Measurements from ENCODE around the gene OR2T5.
"Not testable (repeated sequence)": the region's sequence is repeated elsewhere in the genome, so short reads cannot be mapped to it uniquely, and the experiment has no call there.

DNA sequence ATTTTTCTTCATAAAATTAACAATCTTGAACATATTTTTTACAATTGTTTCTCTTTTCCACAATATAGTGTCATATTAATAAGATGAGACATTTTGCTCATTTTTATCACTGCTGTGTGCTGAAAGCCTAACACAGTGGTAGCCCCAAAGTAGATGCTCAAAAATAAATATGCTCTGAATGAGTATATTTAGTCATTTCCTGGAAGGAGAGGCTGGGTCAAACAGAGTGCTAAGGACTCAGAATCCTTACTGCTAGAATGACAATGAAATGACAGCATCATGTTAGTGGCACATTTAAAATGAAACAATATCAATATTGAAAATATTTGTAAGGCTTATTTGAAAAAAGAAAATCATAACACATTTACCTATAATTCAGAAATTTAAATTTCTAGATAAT, 49.1 kb downstream of the OR2T5 start:
- TF ChIP-seq, protein P1, sequence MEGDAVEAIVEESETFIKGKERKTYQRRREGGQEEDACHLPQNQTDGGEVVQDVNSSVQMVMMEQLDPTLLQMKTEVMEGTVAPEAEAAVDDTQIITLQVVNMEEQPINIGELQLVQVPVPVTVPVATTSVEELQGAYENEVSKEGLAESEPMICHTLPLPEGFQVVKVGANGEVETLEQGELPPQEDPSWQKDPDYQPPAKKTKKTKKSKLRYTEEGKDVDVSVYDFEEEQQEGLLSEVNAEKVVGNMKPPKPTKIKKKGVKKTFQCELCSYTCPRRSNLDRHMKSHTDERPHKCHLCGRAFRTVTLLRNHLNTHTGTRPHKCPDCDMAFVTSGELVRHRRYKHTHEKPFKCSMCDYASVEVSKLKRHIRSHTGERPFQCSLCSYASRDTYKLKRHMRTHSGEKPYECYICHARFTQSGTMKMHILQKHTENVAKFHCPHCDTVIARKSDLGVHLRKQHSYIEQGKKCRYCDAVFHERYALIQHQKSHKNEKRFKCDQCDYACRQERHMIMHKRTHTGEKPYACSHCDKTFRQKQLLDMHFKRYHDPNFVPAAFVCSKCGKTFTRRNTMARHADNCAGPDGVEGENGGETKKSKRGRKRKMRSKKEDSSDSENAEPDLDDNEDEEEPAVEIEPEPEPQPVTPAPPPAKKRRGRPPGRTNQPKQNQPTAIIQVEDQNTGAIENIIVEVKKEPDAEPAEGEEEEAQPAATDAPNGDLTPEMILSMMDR (IDR thresholded peaks at IDR 0.05; ENCODE audit: insufficient read depth, low read length), result not testable (repeated sequence)
- not testable (repeated sequence) for TF ChIP-seq GABPA, POLR2AphosphoS5 (IDR thresholded peaks at IDR 0.05; ENCODE audit: low read depth)
- TF ChIP-seq, protein P2, sequence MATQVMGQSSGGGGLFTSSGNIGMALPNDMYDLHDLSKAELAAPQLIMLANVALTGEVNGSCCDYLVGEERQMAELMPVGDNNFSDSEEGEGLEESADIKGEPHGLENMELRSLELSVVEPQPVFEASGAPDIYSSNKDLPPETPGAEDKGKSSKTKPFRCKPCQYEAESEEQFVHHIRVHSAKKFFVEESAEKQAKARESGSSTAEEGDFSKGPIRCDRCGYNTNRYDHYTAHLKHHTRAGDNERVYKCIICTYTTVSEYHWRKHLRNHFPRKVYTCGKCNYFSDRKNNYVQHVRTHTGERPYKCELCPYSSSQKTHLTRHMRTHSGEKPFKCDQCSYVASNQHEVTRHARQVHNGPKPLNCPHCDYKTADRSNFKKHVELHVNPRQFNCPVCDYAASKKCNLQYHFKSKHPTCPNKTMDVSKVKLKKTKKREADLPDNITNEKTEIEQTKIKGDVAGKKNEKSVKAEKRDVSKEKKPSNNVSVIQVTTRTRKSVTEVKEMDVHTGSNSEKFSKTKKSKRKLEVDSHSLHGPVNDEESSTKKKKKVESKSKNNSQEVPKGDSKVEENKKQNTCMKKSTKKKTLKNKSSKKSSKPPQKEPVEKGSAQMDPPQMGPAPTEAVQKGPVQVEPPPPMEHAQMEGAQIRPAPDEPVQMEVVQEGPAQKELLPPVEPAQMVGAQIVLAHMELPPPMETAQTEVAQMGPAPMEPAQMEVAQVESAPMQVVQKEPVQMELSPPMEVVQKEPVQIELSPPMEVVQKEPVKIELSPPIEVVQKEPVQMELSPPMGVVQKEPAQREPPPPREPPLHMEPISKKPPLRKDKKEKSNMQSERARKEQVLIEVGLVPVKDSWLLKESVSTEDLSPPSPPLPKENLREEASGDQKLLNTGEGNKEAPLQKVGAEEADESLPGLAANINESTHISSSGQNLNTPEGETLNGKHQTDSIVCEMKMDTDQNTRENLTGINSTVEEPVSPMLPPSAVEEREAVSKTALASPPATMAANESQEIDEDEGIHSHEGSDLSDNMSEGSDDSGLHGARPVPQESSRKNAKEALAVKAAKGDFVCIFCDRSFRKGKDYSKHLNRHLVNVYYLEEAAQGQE (IDR thresholded peaks at IDR 0.05; ENCODE audit: insufficient replicate concordance, low read depth), result not testable (repeated sequence)

All from HL-60 (cell line).